Neural progenitor cell (in vitro differentiated cells): ENCODE data around the gene CPT1A. TPM values are rescaled to one million over a fixed set of nuclear protein-coding genes. Genes with fewer than 3 reads are reported as not detected.

Source experiments
- DNase-seq: peaks from one replicate; pipeline ENCODE4 v3.0.0-alpha.2; 2016; ENCODE audit warnings: low spot score
- H2AFZ ChIP-seq: fragments of 200-600 bp; sonication (generic); replicated peaks from 2 replicates; pipeline ENCODE4 v1.6.1; 2016; ENCODE audit warnings: antibody characterized with exemption
- H3F3A ChIP-seq: fragments of 200-600 bp; sonication (generic); 2 replicates; pipeline ENCODE4 v1.6.1; 2016; ENCODE audit warnings: antibody characterized with exemption, low read depth
- H3K27ac ChIP-seq: fragments of 200-600 bp; sonication (generic); 2 replicates; pipeline ENCODE4 v1.5.1; 2016; ENCODE audit warnings: mild to moderate bottlenecking
- H3K27me3 ChIP-seq: fragments of 200-600 bp; sonication (generic); 2 replicates; pipeline ENCODE4 v1.6.1; 2016; ENCODE audit warnings: mild to moderate bottlenecking, moderate library complexity
- H3K36me3 ChIP-seq: fragments of 200-600 bp; sonication (generic); 2 replicates; pipeline ENCODE4 v1.5.1; 2016
- H3K4me1 ChIP-seq: fragments of 200-600 bp; sonication (generic); 2 replicates; pipeline ENCODE4 v1.6.1; 2016; ENCODE audit warnings: mixed run types
- H3K4me2 ChIP-seq: fragments of 200-600 bp; sonication (generic); 2 replicates; pipeline ENCODE4 v1.6.1; 2016
- H3K4me3 ChIP-seq: fragments of 200-600 bp; sonication (generic); 2 replicates; pipeline ENCODE4 v1.5.1; 2016
- H3K79me2 ChIP-seq: fragments of 200-600 bp; sonication (generic); 2 replicates; pipeline ENCODE4 v1.6.1; 2016; ENCODE audit warnings: low read depth
- H3K9ac ChIP-seq: fragments of 200-600 bp; sonication (generic); 2 replicates; pipeline ENCODE4 v1.6.1; 2016
- H3K9me3 ChIP-seq: fragments of 200-600 bp; sonication (generic); 2 replicates; pipeline ENCODE4 v1.5.1; 2016; ENCODE audit warnings: low read depth
- H4K20me1 ChIP-seq: fragments of 200-600 bp; sonication (generic); 2 replicates; pipeline ENCODE4 v1.6.1; 2016; ENCODE audit warnings: low read depth
- H3K27ac Mint-ChIP-seq: 3 replicates; pipeline ENCODE4 v1.8.0; 2021; ENCODE audit warnings: mixed read lengths
- H3K27me3 Mint-ChIP-seq: 2 replicates; pipeline ENCODE4 v1.8.0; 2022; ENCODE audit warnings: low read depth, mild to moderate bottlenecking, inconsistent platforms, moderate library complexity, mixed read lengths; ENCODE audit not compliant: insufficient read depth
- H3K36me3 Mint-ChIP-seq: 3 replicates; pipeline ENCODE4 v1.8.0; 2021; ENCODE audit warnings: mixed read lengths
- H3K4me1 Mint-ChIP-seq: 3 replicates; pipeline ENCODE4 v1.8.0; 2021; ENCODE audit warnings: mixed read lengths
- H3K4me3 Mint-ChIP-seq: 3 replicates; pipeline ENCODE4 v1.8.0; 2021; ENCODE audit warnings: mild to moderate bottlenecking, moderate library complexity, mixed read lengths
- H3K9me3 Mint-ChIP-seq: 3 replicates; pipeline ENCODE4 v1.8.0; 2020; ENCODE audit warnings: mixed read lengths
- CTCF ChIP-seq: fragments of 200-600 bp; sonication (generic); IDR thresholded peaks from 2 replicates; pipeline ENCODE4 v1.5.1; 2017; ENCODE audit warnings: antibody characterized with exemption, mild to moderate bottlenecking
- EZH2 ChIP-seq: fragments of 200-600 bp; sonication (generic); IDR thresholded peaks from 2 replicates; pipeline ENCODE4 v1.6.1; 2017; ENCODE audit warnings: antibody characterized with exemption, mild to moderate bottlenecking, moderate library complexity
- EZH2phosphoT487 ChIP-seq: fragments of 200-600 bp; sonication (generic); IDR thresholded peaks from 2 replicates; pipeline ENCODE4 v1.6.1; 2017; ENCODE audit warnings: antibody characterized with exemption
- total RNA-seq: library from RNA; depleted of rRNA; stranded (reverse); fragments of >200 nt; gene quantifications from 2 replicates; pipeline ENCODE4 v1.2.3, GENCODE V29; 2015; ENCODE audit warnings: low replicate concordance

Gene CPT1A
- total RNA-seq, 1 donor from 2014 or later: 0.64 TPM

GRCh38 chr11:68766786-68767185 is 74.9 kb downstream of the CPT1A start:
- no peak overlapping the region for H3K4me3 ChIP-seq
- H2AFZ ChIP-seq: no peak overlapping the region
- peaks cover 3% of the 10 kb centered on the region for H3K4me1 ChIP-seq
- no peak overlapping the region for H3K27ac Mint-ChIP-seq
- peaks cover 8% of the 10 kb centered on the region for H3K27me3 Mint-ChIP-seq
- no peaks in the 10 kb centered on the region for H3K27me3 ChIP-seq
- TF ChIP-seq EZH2phosphoT487: no peak
- no peak for TF ChIP-seq CTCF
- no peak for TF ChIP-seq EZH2
- H3K79me2 ChIP-seq: no peaks in the 10 kb centered on the region
- DNase-seq: no peak
- no peaks in the 10 kb centered on the region for H3K9me3 ChIP-seq
- no peaks in the 10 kb centered on the region for H3K36me3 ChIP-seq
- H4K20me1 ChIP-seq: no peaks in the 10 kb centered on the region
- H3F3A ChIP-seq: no peaks in the 10 kb centered on the region
- no peaks in the 10 kb centered on the region for H3K36me3 Mint-ChIP-seq
- H3K4me1 Mint-ChIP-seq: peaks cover 19% of the 10 kb centered on the region
- no peak overlapping the region for H3K4me3 Mint-ChIP-seq
- no peak overlapping the region for H3K4me2 ChIP-seq
- H3K9me3 Mint-ChIP-seq: no peaks in the 10 kb centered on the region
- H3K9ac ChIP-seq: no peak overlapping the region
- H3K27ac ChIP-seq: no peak overlapping the region

GRCh38 chr11:68764746-68765145 is 77.0 kb downstream of the CPT1A start:
- H3K27ac Mint-ChIP-seq: peak overlapping the region; percentile 84
- TF ChIP-seq EZH2: no peak
- Histone ChIP-seq H3K4me1 (peaks cover 3% of the 10 kb centered on the region), H3K79me2 (no peaks in the 10 kb centered on the region), H3K9ac (no peak overlapping the region), H2AFZ (no peak overlapping the region), H3K27me3 (no peaks in the 10 kb centered on the region), H3K4me2 (no peak overlapping the region), H3K9me3 (no peaks in the 10 kb centered on the region), H3K27ac (no peak overlapping the region), H3K4me3 (no peak overlapping the region), H3F3A (no peaks in the 10 kb centered on the region), H4K20me1 (no peaks in the 10 kb centered on the region), H3K36me3 (no peaks in the 10 kb centered on the region)
- H3K9me3 Mint-ChIP-seq: no peaks in the 10 kb centered on the region
- H3K36me3 Mint-ChIP-seq: no peaks in the 10 kb centered on the region
- peaks cover 12% of the 10 kb centered on the region for H3K4me1 Mint-ChIP-seq
- H3K27me3 Mint-ChIP-seq: peaks cover 8% of the 10 kb centered on the region
- H3K4me3 Mint-ChIP-seq: no peak overlapping the region
- no peak for DNase-seq

- DNase-seq: peak; percentile 43
- Histone ChIP-seq H3K27me3 (no peaks in the 10 kb centered on the region), H3K4me3 (no peak overlapping the region), H3F3A (no peaks in the 10 kb centered on the region), H2AFZ (no peak overlapping the region), H3K4me1 (peaks cover 3% of the 10 kb centered on the region), H3K9ac (no peak overlapping the region), H4K20me1 (no peaks in the 10 kb centered on the region), H3K36me3 (no peaks in the 10 kb centered on the region), H3K27ac (no peak overlapping the region), H3K9me3 (no peaks in the 10 kb centered on the region), H3K4me2 (no peak overlapping the region), H3K79me2 (no peaks in the 10 kb centered on the region)
- Mint-ChIP-seq H3K27me3 (peaks cover 8% of the 10 kb centered on the region), H3K36me3 (no peaks in the 10 kb centered on the region), H3K4me1 (peaks cover 12% of the 10 kb centered on the region), H3K4me3 (no peak overlapping the region), H3K27ac (no peak overlapping the region), H3K9me3 (no peaks in the 10 kb centered on the region)
- TF ChIP-seq EZH2: no peak
- peak; percentile 33 for TF ChIP-seq CTCF
Observed at GRCh38 chr11:68763926-68764657, 77.6 kb downstream of the CPT1A start.

GRCh38 chr11:68763181-68763721 is 78.5 kb downstream of the CPT1A start:
- no peaks in the 10 kb centered on the region for H3K9me3 ChIP-seq
- H3K27me3 Mint-ChIP-seq: peaks cover 6% of the 10 kb centered on the region
- H3K4me3 Mint-ChIP-seq: no peak overlapping the region
- no peaks in the 10 kb centered on the region for H4K20me1 ChIP-seq
- peak; percentile 46 for DNase-seq
- no peak overlapping the region for H3K9ac ChIP-seq
- H3K4me2 ChIP-seq: no peak overlapping the region
- TF ChIP-seq EZH2phosphoT487 (no peak), EZH2 (no peak), CTCF (no peak)
- H3K79me2 ChIP-seq: no peaks in the 10 kb centered on the region
- no peaks in the 10 kb centered on the region for H3K36me3 ChIP-seq
- no peaks in the 10 kb centered on the region for H3K9me3 Mint-ChIP-seq
- peaks cover 3% of the 10 kb centered on the region for H3K4me1 ChIP-seq
- H3K27ac Mint-ChIP-seq: peak overlapping the region; percentile 10
- H3K27me3 ChIP-seq: no peaks in the 10 kb centered on the region
- peaks cover 12% of the 10 kb centered on the region for H3K4me1 Mint-ChIP-seq
- H3F3A ChIP-seq: no peaks in the 10 kb centered on the region
- H2AFZ ChIP-seq: no peak overlapping the region
- H3K4me3 ChIP-seq: no peak overlapping the region
- no peak overlapping the region for H3K27ac ChIP-seq
- H3K36me3 Mint-ChIP-seq: no peaks in the 10 kb centered on the region
